HG03469 (cell line): ENCODE data around the gene CFAP73.

ENCODE experiments used
- ATAC-seq: cut with Tn5 transposase; IDR thresholded peaks from one replicate; pipeline ENCODE4 v1.9.1; 2021; ENCODE audit warnings: mild to moderate bottlenecking, moderate library complexity, moderate number of reproducible peaks; ENCODE audit not compliant: unreplicated experiment

CFAP73 gene

DNA sequence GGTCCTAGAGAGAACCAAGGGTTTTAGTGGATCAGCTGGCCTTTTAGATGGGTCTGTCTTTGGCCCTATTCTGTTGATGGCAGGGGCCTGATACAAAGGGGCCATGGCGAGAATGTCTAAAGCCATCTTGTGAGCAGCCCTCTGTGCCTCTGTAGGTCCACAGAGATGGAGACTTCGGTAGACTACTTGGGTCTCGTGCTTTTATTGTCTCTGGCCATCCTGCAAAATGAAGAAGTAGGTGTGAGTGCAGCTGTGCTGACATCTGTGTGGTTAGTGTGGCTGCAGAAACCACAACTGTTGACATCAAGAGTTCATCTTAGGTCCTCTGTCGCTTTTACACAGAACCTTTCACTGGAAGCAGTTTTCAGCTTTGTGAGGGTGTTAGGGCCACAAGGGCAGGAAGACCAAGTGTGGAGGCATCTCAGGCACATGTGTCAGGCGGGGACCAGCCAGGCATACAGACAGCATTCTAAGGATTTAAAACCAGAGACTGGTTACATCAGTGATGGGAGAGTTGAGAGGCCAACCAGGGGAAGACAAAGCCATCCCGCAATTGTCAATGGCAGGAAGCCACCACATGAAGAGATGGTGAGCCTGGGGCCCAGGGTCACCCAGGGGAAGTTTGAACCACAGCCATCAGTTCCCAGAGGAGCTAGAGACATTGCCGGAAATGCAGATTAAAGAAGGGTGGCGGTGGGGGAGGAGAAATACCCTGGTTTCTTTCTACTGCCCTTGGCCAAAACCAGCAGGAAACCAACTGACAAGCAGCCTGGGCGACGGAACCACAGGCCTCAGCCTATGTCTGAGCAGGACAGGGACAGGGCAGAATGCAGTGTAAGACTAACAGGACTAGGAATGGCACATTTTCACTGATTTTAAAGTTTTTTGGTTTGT, 58.8 kb downstream of the CFAP73 start:
- peak; percentile 68 for ATAC-seq
